ENCODE measurements around the gene CD247. TPM values are rescaled to one million over a fixed set of nuclear protein-coding genes. Genes with fewer than 3 reads are reported as not detected.

Gene CD247
- total and polyA plus RNA-seq, 9 of the 15 experiments (the other 6 are each of a cell fraction or from before 2014, with no cell fraction given): 0.08 to 0.42 (median 0.28) TPM; not detected in 5

DNA sequence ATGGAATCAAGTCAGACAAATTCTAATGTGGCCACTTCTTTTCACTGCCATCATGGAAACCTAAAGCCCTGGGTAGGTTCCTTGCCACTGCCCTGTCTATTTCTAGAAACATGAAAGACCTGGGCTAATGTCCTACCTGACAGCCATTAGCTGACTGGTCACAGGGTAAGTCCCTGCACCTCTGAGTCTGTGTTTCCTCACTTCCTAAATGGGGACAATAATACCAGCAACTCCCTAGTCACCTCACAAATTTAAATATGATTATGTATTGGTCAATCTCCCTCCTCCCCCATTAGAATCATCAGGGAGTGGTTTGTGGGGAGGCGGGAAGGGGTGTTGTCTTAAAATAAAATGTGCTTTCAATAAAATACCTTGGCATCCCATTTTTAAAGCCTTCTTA lies 33.0 kb upstream of the CD247 start (continued):
- peak; percentile 54 for TF ChIP-seq KDM5B (IDR thresholded peaks at IDR 0.05; ENCODE audit: insufficient replicate concordance, low read depth, low read length)
- 0 out of 2 replicates have a peak, but pooled peaks have one; percentile 25 for TF ChIP-seq NR2C1 (IDR thresholded peaks at IDR 0.05)
- no peak for TF ChIP-seq NR2C1 (tag; IDR thresholded peaks at IDR 0.05)
- TF ChIP-seq CEBPB (tag; IDR thresholded peaks at IDR 0.05): peak; percentile 68
- TF ChIP-seq VEZF1 (CRISPR knock-in tag; IDR thresholded peaks at IDR 0.05): 0 out of 2 replicates have a peak, but pooled peaks have one; percentile 6
- TF ChIP-seq PCBP1 (IDR thresholded peaks at IDR 0.05; ENCODE audit: low read depth, low read length, poor library complexity, severe bottlenecking): no peak
- TF ChIP-seq POLR2AphosphoS2 (IDR thresholded peaks at IDR 0.05; ENCODE audit: low read length): peak; percentile 56; the same call in 1 of the 2 replicates
- TF ChIP-seq ADNP (tag; IDR thresholded peaks at IDR 0.05): no peak
- TF ChIP-seq JUND (IDR thresholded peaks at IDR 0.05; ENCODE audit: borderline replicate concordance, low read depth, low read length): 0 out of 2 replicates have a peak, but pooled peaks have one; percentile 13
- no peak for TF ChIP-seq JUND (tag; IDR thresholded peaks at IDR 0.05; ENCODE audit: borderline replicate concordance, low read depth, low read length)
- no peak for TF ChIP-seq ZFX (CRISPR knock-in tag; IDR thresholded peaks at IDR 0.05)
- no peak for TF ChIP-seq XRCC5 (IDR thresholded peaks at IDR 0.05; ENCODE audit: low read depth, low read length)
- no peak for TF ChIP-seq SRSF3 (IDR thresholded peaks at IDR 0.05; ENCODE audit: insufficient read depth, low read length)
- TF ChIP-seq FOXA1 (IDR thresholded peaks at IDR 0.05; ENCODE audit: borderline replicate concordance): no peak
- no peak for TF ChIP-seq ATF1 (CRISPR knock-in tag; IDR thresholded peaks at IDR 0.05)
- 0 out of 2 replicates have a peak, but pooled peaks have one; percentile 22 for TF ChIP-seq ATF1 (tag; IDR thresholded peaks at IDR 0.05)
- no peak for TF ChIP-seq NFXL1 (CRISPR knock-in tag; IDR thresholded peaks at IDR 0.05)
- TF ChIP-seq SOX6 (IDR thresholded peaks at IDR 0.05): no peak
- TF ChIP-seq ATF7 (IDR thresholded peaks at IDR 0.05): peak; percentile 24; the same call in 1 of the 2 replicates
- TF ChIP-seq CREM (IDR thresholded peaks at IDR 0.05; ENCODE audit: low read depth): 0 out of 2 replicates have a peak, but pooled peaks have one; percentile 20
- no peak for TF ChIP-seq ESRRB (CRISPR knock-in tag; IDR thresholded peaks at IDR 0.05; ENCODE audit: borderline replicate concordance)
- TF ChIP-seq TARDBP (IDR thresholded peaks at IDR 0.05): no peak
- peak in 1 of 3 experiments; percentile 86; a peak in 2 of 6 replicates for TF ChIP-seq ZBTB11 (CRISPR knock-in tag; IDR thresholded peaks at IDR 0.05)
- 0 out of 2 replicates have a peak, but pooled peaks have one; percentile 5 for TF ChIP-seq MXI1 (IDR thresholded peaks at IDR 0.05; ENCODE audit: low read depth, low read length)
- peak; percentile 34; the same call in 1 of the 2 replicates for TF ChIP-seq POLR2AphosphoS5 (IDR thresholded peaks at IDR 0.05; ENCODE audit: control insufficient read depth, insufficient read depth, low read depth, low read length)
